WERI-Rb-1 (cell line): Measurements from ENCODE around the gene MRPL42.

Experiments used
- DNase-seq: peaks from one replicate; pipeline ENCODE4 v3.0.0-alpha.2; 2020
- H3K27ac ChIP-seq: fragments of 250-450 bp; sonication (Bioruptor Pico); 2 replicates; pipeline ENCODE4 v1.5.1; 2020; ENCODE audit warnings: mild to moderate bottlenecking, moderate library complexity
- H3K27me3 ChIP-seq: fragments of 250-450 bp; sonication (Bioruptor Pico); 2 replicates; pipeline ENCODE4 v1.5.1; 2021; ENCODE audit warnings: mild to moderate bottlenecking, low read depth, moderate library complexity; ENCODE audit not compliant: insufficient read depth, severe bottlenecking
- H3K36me3 ChIP-seq: fragments of 250-450 bp; sonication (Bioruptor Pico); 2 replicates; pipeline ENCODE4 v1.5.1; 2020; ENCODE audit warnings: mild to moderate bottlenecking, moderate library complexity
- H3K4me3 ChIP-seq: 2 replicates; pipeline ENCODE4 v1.5.1; 2011; ENCODE audit warnings: low read depth, mild to moderate bottlenecking, control low read depth, low read length
- H3K9me3 ChIP-seq: fragments of 250-450 bp; sonication (Bioruptor Pico); 2 replicates; pipeline ENCODE4 v1.5.1; 2021; ENCODE audit warnings: mild to moderate bottlenecking, moderate library complexity; ENCODE audit not compliant: severe bottlenecking
- CTCF ChIP-seq: IDR thresholded peaks from 2 replicates; pipeline ENCODE4 v1.5.1; 2011; ENCODE audit warnings: low read depth, mild to moderate bottlenecking, control low read depth, inconsistent platforms, low read length

The MRPL42 gene

GRCh38 chr12:93537769-93538168 is 70.5 kb downstream of the MRPL42 start:
- no peaks in the 10 kb centered on the region for H3K36me3 ChIP-seq
- no peak for TF ChIP-seq CTCF
- no peak for DNase-seq
- H3K9me3 ChIP-seq, result no peaks in the 10 kb centered on the region
- no peak overlapping the region for H3K4me3 ChIP-seq
- H3K27me3 ChIP-seq, result no peaks in the 10 kb centered on the region
- H3K27ac ChIP-seq, result no peak overlapping the region

DNA sequence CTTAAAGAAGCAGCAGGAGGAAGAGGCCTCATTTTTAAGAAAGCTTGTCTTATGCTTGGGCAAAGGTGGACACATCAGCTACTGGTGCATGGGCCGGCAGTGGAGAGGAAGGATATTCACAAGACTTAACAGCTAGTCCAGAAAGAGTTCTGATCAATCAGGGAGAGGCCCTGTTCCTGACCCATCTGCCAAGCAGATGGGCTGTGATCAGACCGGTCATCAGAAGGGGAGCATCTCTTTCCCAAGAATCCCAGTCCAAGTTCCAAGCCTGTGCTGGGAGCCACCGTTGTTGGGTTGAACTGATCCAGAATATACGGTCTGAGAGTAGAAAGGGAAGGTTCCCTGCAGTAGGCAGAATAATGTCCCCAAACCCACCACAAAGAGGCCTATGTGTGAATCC is 72.5 kb downstream of the MRPL42 start:
- H3K27me3 ChIP-seq, result no peaks in the 10 kb centered on the region
- no peak overlapping the region for H3K27ac ChIP-seq
- TF ChIP-seq CTCF, result no peak
- no peaks in the 10 kb centered on the region for H3K36me3 ChIP-seq
- no peaks in the 10 kb centered on the region for H3K9me3 ChIP-seq
- no peak for DNase-seq
- no peak overlapping the region for H3K4me3 ChIP-seq

- no peak for DNase-seq
- Histone ChIP-seq H3K27me3 (no peaks in the 10 kb centered on the region), H3K27ac (no peak overlapping the region), H3K4me3 (no peak overlapping the region), H3K9me3 (no peaks in the 10 kb centered on the region), H3K36me3 (no peaks in the 10 kb centered on the region)
- no peak for TF ChIP-seq CTCF
Measured at GRCh38 chr12:93540466-93540865, 73.2 kb downstream of the MRPL42 start.

GRCh38 chr12:93541578-93542225 is 74.4 kb downstream of the MRPL42 start:
- no peak for DNase-seq
- no peak overlapping the region for H3K27ac ChIP-seq
- H3K9me3 ChIP-seq, result no peaks in the 10 kb centered on the region
- no peaks in the 10 kb centered on the region for H3K36me3 ChIP-seq
- no peaks in the 10 kb centered on the region for H3K27me3 ChIP-seq
- H3K4me3 ChIP-seq, result no peak overlapping the region
- TF ChIP-seq CTCF, result no peak

DNA sequence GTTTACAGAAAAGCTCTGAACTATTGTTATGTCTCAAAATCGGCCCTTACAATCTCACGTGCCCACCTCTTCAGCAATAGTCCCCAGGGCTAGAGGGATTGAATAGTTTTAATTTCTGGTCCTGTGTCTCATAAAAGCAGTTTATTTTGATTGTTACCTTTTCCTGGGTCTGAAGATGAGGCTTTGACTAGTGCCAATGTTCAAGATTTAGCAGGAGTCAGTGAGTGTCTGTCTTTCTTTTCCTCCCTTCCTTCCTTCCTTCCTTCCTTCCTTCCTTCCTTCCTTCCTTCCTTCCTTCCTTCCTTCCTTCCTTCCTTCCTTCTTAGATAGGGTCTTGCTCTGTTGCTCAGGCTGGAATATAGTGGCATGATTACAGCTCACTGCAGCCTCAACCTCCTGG is 80.5 kb downstream of the MRPL42 start:
- H3K9me3 ChIP-seq, result no peaks in the 10 kb centered on the region
- DNase-seq, result no peak
- H3K4me3 ChIP-seq, result no peak overlapping the region
- H3K27ac ChIP-seq, result no peak overlapping the region
- H3K27me3 ChIP-seq, result no peaks in the 10 kb centered on the region
- no peak for TF ChIP-seq CTCF
- no peaks in the 10 kb centered on the region for H3K36me3 ChIP-seq

DNA sequence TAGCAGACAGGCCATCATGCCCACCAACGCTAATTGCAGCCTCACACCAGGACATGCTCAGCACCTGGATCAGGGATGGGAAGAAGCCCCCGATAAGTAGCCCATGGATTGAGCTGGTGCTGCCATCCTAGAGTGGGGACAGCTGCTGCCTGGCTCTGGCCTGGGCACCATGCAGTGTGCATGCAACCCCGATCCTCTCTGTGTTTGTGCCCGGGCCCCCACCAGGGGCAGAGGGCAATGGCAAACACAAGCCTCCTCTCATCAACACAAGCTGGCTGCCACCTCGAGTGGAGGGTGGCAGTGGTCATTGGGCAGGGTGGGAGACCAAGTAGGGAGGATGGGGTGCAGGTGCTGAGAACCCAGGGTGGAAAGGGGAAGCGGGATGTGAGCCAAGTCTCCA is 81.9 kb downstream of the MRPL42 start:
- Histone ChIP-seq H3K27ac (no peak overlapping the region), H3K9me3 (no peaks in the 10 kb centered on the region), H3K36me3 (no peaks in the 10 kb centered on the region), H3K27me3 (no peaks in the 10 kb centered on the region), H3K4me3 (no peak overlapping the region)
- no peak for TF ChIP-seq CTCF
- DNase-seq, result no peak
